ENCODE results near the gene LRRN3.

- no peak for TF ChIP-seq CTCF (IDR thresholded peaks at IDR 0.05)
- TF ChIP-seq POLR2A (IDR thresholded peaks at IDR 0.05) = no peak
Measured at GRCh38 chr7:111146136-111146535, 55.2 kb downstream of the LRRN3 start.
